22Rv1 (cell line): Measurements from ENCODE around the gene OST4.

Experiments
- ZFX ChIP-seq: fragments of 450-650 bp; IDR thresholded peaks from 2 replicates; pipeline ENCODE4 v1.6.1; 2017; ENCODE audit warnings: antibody characterized with exemption, borderline replicate concordance
- TF ChIP-seq, protein P1 (sequence below): fragments of 450-650 bp; IDR thresholded peaks from 2 replicates; pipeline ENCODE4 v1.5.1; 2017; ENCODE audit warnings: mild to moderate bottlenecking

DNA sequence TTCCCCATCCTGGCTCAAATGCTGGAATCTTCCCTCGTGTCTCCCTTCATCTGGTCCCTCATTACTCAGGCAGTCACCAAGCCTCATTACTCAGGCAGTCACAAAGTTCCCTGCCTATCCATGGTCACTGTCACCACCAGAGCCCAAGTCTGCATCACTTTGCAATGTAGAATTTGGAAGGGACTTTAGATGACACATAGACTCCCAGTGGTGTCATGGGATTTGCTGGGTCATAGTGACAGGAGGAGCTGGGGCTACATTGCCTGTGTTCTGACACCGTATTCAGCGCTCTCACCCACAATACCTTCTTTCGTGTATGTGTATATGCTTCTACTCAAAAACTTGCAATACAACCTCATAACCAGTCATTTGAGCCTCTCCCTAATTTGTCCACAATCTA, 4.9 kb upstream of the OST4 start:
- TF ChIP-seq, protein P1, sequence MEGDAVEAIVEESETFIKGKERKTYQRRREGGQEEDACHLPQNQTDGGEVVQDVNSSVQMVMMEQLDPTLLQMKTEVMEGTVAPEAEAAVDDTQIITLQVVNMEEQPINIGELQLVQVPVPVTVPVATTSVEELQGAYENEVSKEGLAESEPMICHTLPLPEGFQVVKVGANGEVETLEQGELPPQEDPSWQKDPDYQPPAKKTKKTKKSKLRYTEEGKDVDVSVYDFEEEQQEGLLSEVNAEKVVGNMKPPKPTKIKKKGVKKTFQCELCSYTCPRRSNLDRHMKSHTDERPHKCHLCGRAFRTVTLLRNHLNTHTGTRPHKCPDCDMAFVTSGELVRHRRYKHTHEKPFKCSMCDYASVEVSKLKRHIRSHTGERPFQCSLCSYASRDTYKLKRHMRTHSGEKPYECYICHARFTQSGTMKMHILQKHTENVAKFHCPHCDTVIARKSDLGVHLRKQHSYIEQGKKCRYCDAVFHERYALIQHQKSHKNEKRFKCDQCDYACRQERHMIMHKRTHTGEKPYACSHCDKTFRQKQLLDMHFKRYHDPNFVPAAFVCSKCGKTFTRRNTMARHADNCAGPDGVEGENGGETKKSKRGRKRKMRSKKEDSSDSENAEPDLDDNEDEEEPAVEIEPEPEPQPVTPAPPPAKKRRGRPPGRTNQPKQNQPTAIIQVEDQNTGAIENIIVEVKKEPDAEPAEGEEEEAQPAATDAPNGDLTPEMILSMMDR = no peak
- no peak for TF ChIP-seq ZFX
